Measurements from ENCODE around the gene QKI. TPM values are rescaled to one million over a fixed set of nuclear protein-coding genes. Genes with fewer than 3 reads are reported as not detected.

The QKI gene
- total RNA-seq, 1 donor, result 212 TPM

GRCh38 chr6:163405412-163406309, 8.9 kb upstream of the QKI start:
- Histone ChIP-seq H3K4me2 (ENCODE audit: insufficient read depth, low read length) (peak overlapping the region; percentile 87), H3K79me2 (ENCODE audit: insufficient read depth, low read length) (no peaks in the 10 kb centered on the region), H4K20me1 (ENCODE audit: insufficient read depth, low read length) (no peaks in the 10 kb centered on the region), H3K4me3 (ENCODE audit: insufficient read depth, low read length) (peak overlapping the region; percentile 62), H3K9me3 (ENCODE audit: low read depth, low read length) (no peaks in the 10 kb centered on the region), H3K4me1 (ENCODE audit: insufficient read depth, low read length) (peaks cover 14% of the 10 kb centered on the region), H3K27me3 (ENCODE audit: insufficient read depth, low read length) (no peaks in the 10 kb centered on the region), H3K27ac (ENCODE audit: low read depth, low read length) (peak overlapping the region; percentile 60), H3K36me3 (ENCODE audit: insufficient read depth, low read length) (no peaks in the 10 kb centered on the region), H2AFZ (ENCODE audit: low read length) (peak overlapping the region; percentile 99)
- TF ChIP-seq CTCF (IDR thresholded peaks at IDR 0.05; ENCODE audit: extremely low read depth, low read depth, low read length), result no peak
- peak; percentile 62 for DNase-seq (ENCODE audit: insufficient read length, low spot score, missing footprints)

GRCh38 chr6:163406366-163406765, 8.2 kb upstream of the QKI start:
- H3K27ac ChIP-seq (ENCODE audit: low read depth, low read length), result peak overlapping the region; percentile 60
- H3K9me3 ChIP-seq (ENCODE audit: low read depth, low read length), result no peaks in the 10 kb centered on the region
- no peak for TF ChIP-seq CTCF (IDR thresholded peaks at IDR 0.05; ENCODE audit: extremely low read depth, low read depth, low read length)
- no peak for DNase-seq (ENCODE audit: insufficient read length, low spot score, missing footprints)
- H3K27me3 ChIP-seq (ENCODE audit: insufficient read depth, low read length), result no peaks in the 10 kb centered on the region
- H4K20me1 ChIP-seq (ENCODE audit: insufficient read depth, low read length), result no peaks in the 10 kb centered on the region
- H3K4me1 ChIP-seq (ENCODE audit: insufficient read depth, low read length), result peaks cover 14% of the 10 kb centered on the region
- H3K4me2 ChIP-seq (ENCODE audit: insufficient read depth, low read length), result peak overlapping the region; percentile 87
- H2AFZ ChIP-seq (ENCODE audit: low read length), result peak overlapping the region; percentile 99
- peak overlapping the region; percentile 62 for H3K4me3 ChIP-seq (ENCODE audit: insufficient read depth, low read length)
- H3K79me2 ChIP-seq (ENCODE audit: insufficient read depth, low read length), result no peaks in the 10 kb centered on the region
- no peaks in the 10 kb centered on the region for H3K36me3 ChIP-seq (ENCODE audit: insufficient read depth, low read length)

- no peak overlapping the region for H3K4me2 ChIP-seq (ENCODE audit: insufficient read depth, low read length)
- no peaks in the 10 kb centered on the region for H3K36me3 ChIP-seq (ENCODE audit: insufficient read depth, low read length)
- H3K27ac ChIP-seq (ENCODE audit: low read depth, low read length), result no peak overlapping the region
- no peaks in the 10 kb centered on the region for H3K9me3 ChIP-seq (ENCODE audit: low read depth, low read length)
- H3K79me2 ChIP-seq (ENCODE audit: insufficient read depth, low read length), result no peaks in the 10 kb centered on the region
- no peaks in the 10 kb centered on the region for H3K27me3 ChIP-seq (ENCODE audit: insufficient read depth, low read length)
- H3K4me3 ChIP-seq (ENCODE audit: insufficient read depth, low read length), result no peak overlapping the region
- no peaks in the 10 kb centered on the region for H4K20me1 ChIP-seq (ENCODE audit: insufficient read depth, low read length)
- no peak for TF ChIP-seq CTCF (IDR thresholded peaks at IDR 0.05; ENCODE audit: extremely low read depth, low read depth, low read length)
- peaks cover 14% of the 10 kb centered on the region for H3K4me1 ChIP-seq (ENCODE audit: insufficient read depth, low read length)
- no peak overlapping the region for H2AFZ ChIP-seq (ENCODE audit: low read length)
- no peak for DNase-seq (ENCODE audit: insufficient read length, low spot score, missing footprints)
Observed at GRCh38 chr6:163406830-163407229, 7.7 kb upstream of the QKI start.

DNA sequence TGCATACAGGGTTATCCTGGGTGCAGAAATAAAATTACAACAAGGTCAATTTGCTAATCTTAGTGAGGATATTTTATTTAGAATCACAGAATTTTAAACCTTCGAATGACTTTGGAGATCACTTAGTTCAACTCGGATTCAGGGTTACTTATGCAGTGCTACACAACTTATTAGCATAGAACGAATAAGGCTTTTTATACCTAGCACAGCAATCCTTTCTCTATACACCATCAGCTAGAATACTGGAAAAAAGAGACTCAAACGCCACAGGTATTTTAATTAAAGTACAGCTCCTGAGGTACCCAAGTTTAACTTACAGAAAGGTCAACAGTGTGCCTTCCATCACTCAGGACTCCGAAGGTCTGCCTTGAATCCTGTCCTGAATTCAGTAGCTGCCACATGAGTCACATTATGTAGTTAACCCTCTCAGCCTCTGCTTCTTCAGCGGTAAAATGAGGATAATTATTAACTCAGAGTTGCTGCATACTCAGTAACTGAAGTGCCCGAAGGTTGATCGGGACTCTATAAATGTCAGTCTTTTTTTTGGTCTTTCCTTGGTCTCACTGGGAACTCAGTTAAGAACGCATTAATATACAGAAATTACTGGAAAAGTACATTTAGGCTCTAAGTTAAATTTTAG, 6.0 kb upstream of the QKI start:
- H3K9me3 ChIP-seq (ENCODE audit: low read depth, low read length), result no peaks in the 10 kb centered on the region

More for the DNA sequence above, 6.0 kb upstream of the QKI start:
- Histone ChIP-seq H3K4me3 (ENCODE audit: insufficient read depth, low read length) (no peak overlapping the region), H3K4me1 (ENCODE audit: insufficient read depth, low read length) (peaks cover 24% of the 10 kb centered on the region), H4K20me1 (ENCODE audit: insufficient read depth, low read length) (no peaks in the 10 kb centered on the region), H3K36me3 (ENCODE audit: insufficient read depth, low read length) (no peaks in the 10 kb centered on the region), H3K79me2 (ENCODE audit: insufficient read depth, low read length) (peaks cover 3% of the 10 kb centered on the region), H2AFZ (ENCODE audit: low read length) (no peak overlapping the region), H3K4me2 (ENCODE audit: insufficient read depth, low read length) (no peak overlapping the region), H3K27me3 (ENCODE audit: insufficient read depth, low read length) (no peaks in the 10 kb centered on the region), H3K27ac (ENCODE audit: low read depth, low read length) (no peak overlapping the region)
- TF ChIP-seq CTCF (IDR thresholded peaks at IDR 0.05; ENCODE audit: extremely low read depth, low read depth, low read length), result no peak
- DNase-seq (ENCODE audit: insufficient read length, low spot score, missing footprints), result no peak
